ENCODE measurements around the gene TTLL10. TPM values are rescaled to one million over a fixed set of nuclear protein-coding genes. Genes with fewer than 3 reads are reported as not detected.

The TTLL10 gene
- total RNA-seq, 1 donor from 2014 or later = 0.39 TPM

DNA sequence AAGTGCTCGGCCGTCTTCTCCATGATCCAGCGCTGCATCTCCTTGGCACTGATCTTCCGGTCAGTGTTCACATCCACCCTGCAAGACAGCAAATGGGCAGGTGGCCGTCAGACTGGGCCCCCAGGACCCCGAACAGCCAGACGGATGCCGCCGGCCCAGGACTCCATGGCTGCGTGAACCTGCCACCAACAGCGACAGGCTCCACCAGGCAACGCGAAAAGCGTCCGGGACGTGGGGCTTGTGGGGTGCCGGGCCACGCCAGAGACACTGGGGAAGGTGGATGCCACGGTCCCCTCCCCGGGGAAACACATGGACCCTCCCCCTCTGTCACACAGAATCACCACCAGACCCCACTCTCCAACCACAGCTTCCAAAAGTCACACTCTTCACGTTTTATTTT lies 50.2 kb downstream of the TTLL10 start:
- DNase-seq = no peak

DNA sequence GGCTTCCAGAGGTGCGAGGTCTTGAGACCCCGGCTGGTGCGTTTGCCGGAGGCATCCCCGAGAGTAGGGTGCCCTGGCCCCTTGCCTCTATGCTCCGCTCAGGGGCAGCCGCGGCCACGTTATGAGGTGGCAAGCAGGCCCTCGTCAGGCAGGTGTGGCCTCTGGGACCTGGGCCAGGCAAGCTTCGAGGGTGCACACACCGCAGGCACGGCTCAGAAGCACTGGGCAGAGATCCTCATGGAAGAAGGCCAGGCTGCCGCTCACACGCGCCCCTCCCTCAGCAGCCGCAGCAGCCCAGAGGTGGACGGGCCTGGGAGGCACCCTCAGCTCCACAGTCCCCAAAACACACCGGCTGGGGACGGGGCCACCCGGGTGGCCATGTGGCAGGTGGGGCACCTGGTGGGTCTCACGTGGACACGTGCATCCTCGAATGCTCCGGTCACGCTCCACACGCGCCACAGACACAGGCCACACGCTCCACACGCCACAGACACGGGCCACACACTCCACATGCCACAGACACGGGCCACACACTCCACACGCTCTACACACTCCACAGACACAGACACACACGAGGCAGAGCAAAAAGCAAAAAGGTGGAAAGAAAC lies 51.7 kb downstream of the TTLL10 start:
- no peak for DNase-seq

DNA sequence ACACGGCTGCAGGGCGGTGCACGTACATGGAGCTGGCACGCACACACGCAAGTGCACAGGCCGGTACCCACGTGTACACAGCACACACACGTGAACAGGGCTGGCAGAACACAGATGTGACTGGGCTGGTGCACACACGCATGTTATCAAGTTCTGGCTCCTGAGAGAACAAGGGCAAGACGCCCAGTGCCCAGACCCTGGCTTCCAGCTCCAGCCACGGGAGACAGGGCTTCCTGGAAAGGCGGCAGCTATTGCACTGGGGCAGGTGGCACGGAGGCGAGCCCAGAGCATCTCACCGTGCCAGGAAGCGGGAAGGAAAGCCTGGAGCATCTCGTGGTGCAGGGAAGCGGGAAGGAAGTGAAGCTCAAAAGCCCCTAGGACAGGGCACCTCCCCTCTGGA lies 52.2 kb downstream of the TTLL10 start:
- no peak for DNase-seq

DNA sequence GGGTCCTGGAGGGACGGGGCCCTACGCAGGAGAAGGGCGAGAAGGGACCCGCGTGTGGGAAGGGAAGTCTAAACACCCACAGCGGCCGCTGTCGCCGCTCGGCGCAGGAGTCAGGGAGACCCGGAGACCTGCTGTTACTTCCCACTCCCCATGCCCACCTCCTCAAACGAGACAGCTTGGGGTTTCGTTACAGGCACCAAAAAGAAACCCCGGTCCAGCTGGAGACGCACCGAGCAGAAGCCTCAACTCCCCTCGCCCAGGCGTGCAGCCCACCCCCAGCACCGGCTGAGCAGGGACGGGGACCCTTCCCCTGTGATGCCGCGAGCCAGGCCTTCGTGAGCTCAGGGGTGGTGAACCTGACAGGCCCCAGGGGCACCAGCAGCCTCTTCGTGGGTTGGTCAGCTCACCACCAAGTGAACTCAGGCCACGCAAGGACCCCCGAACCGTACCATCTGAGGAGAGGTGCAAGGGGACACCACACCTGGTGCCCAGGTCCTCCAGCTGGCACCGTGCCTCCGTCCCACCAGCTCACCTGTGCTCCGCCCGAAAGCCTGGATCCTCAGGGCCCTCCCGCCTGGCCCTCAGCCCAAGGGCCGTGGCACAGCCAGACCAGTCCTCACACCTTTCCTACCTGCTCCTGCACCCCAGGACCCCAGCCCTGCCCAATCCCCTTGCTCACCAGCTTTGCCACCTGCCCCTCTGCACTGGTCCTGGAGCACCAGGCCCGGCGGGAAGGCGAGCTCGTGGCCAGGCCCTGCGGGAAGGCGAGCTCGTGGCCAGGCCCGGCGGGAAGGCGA lies 53.1 kb downstream of the TTLL10 start:
- DNase-seq = no peak

DNA sequence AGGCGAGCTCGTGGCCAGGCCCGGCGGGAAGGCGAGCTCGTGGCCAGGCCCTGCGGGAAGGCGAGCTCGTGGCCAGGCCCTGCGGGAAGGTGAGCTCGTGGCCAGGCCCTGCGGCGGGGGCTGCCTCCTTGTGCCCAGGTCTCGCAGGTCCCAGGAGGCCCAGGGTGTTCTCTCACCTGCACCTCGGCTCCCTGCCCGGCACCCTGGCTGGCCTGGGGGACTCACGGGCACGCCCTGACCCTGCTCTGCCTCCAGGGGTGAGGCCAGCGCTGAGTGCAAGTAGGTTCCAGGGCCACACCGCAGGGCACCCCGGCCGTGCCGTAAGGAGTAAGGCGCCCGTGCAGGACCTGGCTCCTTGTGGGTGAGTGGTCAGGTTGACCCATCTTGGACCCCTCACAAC lies 53.7 kb downstream of the TTLL10 start:
- DNase-seq = no peak

DNA sequence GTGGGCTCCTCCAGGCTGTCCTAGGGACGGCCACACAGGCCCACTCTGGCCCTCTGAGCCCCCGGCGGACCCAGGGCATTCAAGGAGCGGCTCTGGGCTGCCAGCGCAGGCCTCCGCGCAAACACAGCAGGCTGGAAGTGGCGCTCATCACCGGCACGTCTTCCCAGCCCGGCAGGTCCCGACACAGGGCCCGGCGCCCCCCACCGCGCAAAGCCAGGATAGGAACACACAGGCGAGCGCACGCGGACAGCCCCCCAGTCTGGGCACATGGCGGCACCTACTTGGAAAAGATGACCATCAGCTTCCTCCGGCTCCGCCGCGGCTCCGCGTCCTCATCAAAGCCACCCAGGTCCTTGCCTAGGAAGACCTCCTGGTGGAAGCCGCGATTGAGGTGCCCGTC lies 54.5 kb downstream of the TTLL10 start:
- DNase-seq = no peak

DNA sequence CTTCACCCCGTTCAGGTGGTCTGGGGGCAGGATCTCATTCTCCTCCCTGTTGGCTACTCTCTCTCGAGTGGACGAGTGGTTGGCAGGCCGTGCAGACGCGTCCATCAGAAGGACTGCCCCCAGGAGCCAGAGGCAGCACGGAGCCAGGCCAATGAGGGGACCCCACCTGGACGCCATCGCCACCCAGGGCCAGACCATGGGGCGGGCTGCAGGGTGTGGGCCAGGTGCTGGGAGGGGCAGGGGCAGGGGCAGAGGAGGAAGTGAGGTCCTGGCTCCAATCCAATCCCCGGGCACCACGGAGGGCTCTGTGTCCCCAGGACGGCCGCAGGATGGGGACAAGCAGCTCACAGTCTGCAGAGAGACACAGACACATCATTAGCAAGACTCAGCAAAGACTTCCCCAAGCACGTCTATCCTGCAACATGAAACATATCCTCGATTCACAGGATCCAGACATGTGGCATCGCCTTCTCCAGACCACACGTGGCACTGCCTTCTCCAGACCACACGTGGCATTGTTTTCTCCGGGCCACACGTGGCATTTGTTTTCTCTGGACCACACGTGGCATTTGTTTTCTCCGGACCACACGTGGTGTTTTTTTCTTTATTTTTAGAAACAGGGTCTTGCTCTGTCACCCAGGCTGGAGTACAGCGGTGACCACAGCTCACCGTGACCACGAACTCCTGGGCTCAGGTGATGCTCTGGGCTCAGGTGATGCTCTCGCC lies 55.1 kb downstream of the TTLL10 start:
- DNase-seq = no peak

DNA sequence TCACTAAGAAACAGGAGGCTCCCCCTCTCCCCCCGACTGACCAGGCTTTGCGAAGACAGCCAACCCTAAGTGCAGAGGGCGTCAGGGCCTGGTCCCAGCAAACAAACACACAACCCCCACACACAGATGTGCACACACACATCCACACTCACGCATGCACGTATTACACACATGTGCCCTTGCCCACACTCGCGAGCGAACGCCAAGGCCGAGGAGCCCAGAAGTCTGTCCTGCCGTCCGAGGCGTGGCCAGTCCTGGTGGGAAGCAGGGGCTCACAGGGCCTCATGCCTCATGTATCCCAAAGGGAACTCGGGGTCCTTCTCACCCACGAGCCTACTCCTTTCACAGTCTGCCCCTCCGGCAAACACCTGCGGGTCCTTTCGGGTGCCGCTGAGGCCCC lies 56.1 kb downstream of the TTLL10 start:
- no peak for DNase-seq

DNA sequence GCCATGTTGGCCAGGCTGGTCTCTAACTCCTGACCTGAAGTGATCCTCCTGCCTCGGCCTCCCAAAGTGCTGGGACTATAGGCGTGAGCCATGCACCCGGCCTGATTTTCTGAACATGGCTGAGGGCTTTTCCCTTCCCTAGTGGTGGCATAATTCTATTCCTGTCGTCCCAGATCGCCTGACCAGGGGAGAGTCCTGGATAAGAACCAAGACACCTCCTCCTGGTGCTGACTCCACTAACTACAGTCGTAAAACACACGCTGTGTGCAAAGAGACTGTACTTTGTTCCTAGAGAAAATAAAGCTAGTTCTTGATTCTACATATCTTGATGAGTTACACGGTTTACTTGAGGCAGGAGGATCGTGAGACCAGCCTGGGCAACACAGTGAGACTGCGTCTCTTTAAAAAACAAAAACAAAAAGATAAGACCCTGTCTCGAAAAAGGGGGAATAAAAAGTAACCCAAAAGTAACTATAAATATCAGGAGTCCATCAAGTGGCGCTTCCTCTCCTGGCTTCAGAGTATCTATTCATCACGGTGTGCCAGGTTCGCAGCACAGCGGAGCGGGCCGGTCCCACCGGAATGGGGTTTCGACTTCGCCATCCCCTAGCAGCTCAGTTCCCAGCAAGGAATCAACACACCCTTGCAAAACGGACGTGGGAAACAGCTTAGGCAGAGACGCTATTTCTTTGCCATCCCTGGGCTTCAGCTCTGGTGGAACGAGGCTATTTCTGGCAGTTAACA lies 57.1 kb downstream of the TTLL10 start:
- peak; percentile 14 for DNase-seq

DNA sequence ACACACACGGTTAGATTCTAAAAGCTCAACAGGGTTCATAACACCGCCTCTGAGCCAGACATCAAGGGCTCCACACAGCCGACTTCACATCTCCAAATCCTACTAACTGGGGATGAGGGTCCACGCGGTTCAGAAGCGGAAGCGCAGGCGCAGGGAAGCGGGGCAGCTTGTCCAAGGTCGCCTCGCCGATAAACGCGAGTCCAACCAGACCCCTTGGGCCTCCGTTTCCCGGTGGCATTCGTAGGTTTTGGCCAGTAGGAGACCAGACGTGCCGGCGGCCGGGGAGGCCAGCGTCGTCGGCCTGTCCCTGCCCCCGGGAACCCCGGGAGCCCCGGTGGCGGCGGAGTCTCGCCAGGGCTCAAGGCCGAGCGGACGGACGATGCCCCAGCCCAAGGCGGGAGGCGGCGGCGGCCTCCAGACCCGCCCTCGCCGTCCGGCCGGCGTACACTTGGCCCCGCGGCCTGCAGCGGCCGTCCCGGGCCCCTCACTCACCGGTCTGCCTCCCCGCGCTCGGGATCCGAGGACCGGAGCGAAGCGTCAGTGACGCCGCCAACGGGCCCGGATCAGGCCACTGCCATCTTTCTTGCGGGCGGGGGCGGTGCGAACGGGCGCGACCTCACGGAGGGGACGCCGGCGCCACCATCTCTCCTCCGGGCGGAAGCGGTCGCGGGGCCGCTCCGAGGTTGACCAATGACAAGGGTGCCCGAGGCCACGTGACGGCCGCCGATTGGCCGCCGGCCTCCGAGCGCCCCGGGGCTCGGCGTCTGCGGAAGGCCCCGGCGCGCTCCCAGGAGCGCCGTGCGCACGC lies 57.9 kb downstream of the TTLL10 start, which contains the start of gene SDF4:
Gene SDF4 (minus strand): TSS at position 602 of the 808 bp plus-strand sequence. CDS start 3,229 bp downstream, outside the sequence.
- DNase-seq = peak; percentile 93

DNA sequence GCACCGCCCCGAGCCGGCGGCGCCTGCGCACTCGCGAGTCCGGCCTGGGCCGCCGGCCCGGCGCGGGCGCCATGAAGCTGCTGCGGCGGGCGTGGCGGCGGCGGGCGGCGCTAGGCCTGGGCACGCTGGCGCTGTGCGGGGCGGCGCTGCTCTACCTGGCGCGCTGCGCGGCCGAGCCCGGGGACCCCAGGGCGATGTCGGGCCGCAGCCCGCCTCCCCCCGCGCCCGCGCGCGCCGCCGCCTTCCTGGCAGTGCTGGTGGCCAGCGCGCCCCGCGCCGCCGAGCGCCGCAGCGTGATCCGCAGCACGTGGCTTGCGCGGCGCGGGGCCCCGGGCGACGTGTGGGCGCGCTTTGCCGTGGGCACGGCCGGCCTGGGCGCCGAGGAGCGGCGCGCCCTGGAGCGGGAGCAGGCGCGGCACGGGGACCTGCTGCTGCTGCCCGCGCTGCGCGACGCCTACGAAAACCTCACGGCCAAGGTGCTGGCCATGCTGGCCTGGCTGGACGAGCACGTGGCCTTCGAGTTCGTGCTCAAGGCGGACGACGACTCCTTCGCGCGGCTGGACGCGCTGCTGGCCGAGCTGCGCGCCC lies 58.6 kb downstream of the TTLL10 start, which contains the start of gene B3GALT6:
Gene B3GALT6 (plus strand): TSS at position 30 of the 588 bp plus-strand sequence. CDS start 42 bp downstream, at position 72.
- no peak for DNase-seq

DNA sequence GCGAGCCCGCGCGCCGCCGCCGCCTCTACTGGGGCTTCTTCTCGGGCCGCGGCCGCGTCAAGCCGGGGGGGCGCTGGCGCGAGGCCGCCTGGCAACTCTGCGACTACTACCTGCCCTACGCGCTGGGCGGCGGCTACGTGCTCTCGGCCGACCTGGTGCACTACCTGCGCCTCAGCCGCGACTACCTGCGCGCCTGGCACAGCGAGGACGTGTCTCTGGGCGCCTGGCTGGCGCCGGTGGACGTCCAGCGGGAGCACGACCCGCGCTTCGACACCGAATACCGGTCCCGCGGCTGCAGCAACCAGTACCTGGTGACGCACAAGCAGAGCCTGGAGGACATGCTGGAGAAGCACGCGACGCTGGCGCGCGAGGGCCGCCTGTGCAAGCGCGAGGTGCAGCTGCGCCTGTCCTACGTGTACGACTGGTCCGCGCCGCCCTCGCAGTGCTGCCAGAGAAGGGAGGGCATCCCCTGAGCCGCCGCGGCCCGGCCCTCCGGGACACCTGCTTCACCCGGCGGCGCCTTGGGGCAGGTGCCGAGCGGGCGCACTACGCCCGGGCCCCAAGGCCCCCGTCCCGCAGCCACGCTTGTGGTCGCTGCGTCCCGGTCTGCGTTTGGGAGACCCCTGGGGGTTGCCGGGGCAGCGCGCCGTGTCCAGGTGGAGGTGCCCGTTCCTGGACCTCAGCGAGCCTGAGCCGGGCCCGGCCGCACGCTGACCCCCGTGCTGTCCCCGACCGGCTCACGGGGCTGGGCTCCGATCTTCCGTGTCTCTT lies 59.3 kb downstream of the TTLL10 start:
- no peak for DNase-seq

DNA sequence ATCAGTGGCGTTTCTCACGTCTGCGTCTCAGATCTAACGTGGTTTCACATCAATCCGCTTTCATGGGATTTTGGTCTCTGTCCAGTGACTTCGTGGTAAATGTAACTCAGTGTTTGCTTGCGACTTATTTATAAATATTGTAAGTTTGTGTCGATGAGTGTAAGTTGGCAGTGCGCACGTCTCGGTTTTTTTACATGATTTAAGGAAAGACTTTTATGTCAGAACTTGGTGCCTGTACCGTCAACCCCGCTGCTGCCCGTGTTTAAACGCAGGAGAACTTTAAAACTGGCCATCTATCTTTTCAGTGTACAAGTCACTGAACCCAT lies 59.9 kb downstream of the TTLL10 start:
- DNase-seq = no peak

DNA sequence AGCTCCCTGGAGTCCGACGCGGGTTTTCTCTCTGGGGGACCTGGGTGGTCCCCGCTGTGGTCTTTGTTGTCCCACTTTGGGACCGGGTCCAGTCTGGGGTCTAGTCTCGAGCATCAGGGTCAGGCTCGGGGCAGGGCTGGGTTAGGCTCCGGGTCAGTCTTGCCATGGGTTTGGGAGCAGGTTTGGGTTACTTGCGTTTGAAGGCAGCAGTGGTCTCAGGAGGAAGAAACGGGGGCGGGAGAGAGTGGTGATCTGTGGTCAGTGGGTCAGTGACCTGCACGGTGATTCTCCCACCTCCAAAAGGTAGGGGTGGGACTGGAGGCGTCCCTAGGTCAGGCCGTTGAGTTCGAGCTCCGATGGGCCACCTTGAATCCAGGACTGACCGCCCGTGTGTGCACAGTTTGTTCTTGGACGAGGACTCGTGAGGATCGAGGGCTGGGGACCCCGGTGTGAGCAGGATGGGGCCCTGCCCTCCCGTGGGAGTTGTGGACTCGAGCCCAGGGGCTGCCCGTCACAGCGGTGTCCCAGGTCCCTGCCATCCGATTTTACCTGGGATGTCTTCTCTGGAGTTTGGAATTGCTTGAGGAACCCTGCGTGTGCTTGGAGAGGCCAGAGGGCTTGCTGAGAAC lies 60.6 kb downstream of the TTLL10 start:
- no peak for DNase-seq

DNA sequence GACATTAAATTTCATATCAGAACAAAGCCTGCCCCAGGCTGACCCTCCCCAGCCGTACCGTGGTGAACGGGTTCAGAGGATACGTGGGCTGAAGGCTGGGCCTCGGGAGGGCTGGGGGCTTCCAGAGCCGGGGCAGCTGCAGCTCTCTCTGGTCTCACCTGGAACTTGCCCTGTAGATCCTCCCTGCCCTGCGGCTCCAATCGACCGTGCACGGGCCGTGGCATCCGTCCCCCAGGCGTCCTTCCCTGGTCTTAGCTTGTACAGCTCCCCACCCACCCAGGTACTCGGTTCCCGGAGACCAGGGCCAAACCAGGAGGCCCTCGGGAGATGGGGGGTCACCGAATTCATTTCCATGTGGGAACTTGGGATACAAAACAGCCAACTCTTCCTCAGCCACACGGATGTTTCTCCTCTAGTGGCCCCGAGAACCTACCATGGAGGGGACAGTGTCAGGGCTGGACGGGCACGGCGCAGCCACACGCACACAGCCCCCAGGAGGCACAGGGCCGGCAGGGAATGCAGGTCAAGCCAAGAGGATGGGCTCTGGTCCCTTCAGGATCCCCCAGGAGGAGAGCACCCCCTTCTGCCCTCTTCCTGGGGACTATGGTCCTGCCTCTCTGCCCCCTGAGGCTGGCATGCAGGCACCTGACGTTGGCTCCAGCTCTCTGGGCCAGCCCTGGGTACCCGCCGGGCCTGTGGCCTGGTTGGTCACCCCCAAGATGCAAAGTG lies 61.5 kb downstream of the TTLL10 start:
- no peak for DNase-seq

DNA sequence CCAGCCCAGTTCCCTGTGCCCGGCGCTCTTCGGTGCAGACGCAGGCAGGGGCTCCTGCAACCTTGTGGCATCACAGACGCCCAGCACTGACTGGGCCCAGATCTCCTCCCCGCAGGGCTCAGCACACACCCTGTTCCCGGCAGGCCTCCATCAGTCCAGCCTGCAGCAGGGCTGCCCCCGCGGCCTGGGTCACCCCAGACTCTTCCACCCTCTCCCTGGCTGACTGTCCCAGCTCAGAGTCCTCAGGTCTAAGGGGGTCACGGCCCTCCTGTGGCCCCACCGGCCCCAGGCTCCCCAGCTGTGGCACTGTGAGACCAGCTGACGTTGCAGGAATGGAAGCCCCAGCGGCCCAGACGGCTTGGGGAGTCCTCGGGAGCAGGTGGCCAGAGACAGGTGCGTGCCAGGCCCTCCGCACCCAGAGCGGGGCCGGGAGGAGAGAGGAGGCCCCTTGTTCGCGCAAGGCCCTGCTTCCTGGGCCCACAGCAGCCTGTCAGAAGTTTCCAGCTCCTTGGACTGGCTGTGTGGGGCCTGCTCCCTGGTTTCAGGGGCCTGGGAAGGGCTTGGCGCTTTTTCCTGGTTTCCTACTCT lies 62.6 kb downstream of the TTLL10 start:
- DNase-seq = no peak

DNA sequence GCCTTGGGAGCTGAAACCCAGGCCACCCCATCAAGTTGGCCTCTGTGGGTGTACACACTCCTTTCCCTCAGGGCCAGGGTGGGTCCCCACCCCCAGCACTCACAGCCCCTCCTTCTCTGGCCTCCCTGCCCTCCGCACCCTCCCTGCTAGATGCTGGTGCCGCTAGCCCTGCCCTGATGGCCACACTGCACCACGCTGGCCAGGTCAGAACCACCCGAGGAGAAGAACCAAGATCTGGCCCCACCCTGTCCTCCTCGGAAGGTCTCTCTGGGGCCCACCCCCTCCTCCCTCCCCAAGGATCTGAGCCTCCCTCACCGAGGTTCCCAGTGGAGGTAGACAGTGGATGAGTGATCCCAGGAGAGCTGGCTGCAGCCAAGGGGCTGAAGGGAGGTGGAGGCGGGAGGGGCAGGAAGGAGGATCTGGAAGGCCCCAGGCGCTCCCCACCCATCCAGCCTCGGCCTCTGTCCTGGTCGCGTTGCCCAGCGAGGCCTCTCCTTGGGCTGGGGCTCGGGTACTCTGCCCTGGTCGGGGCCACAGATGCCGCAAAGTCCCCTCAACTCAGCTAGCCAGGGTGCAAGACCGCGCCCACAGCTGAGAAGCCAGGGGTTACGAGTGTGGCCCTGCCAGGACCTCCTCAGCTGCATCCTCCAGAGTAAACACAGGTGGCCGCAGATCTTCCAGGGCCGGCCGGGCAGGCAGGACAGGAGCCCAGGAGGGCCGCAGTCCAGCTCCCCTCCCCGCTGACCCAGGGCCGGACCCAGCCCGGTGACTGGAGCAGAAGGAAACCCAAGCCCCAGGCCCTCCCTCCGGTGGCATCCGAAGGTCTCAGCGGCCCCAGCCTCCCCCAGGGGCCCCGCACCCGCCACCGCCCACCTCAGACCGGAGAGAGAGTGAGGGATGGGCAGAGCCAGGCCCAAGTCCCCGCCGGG lies 63.5 kb downstream of the TTLL10 start:
- DNase-seq = no peak

Data from skin of body (tissue), 2 donors.